ENCODE results near the gene FGF14. TPM values are rescaled to one million over a fixed set of nuclear protein-coding genes. Genes with fewer than 3 reads are reported as not detected.

The FGF14 gene
- total and polyA plus RNA-seq, 2 experiments from 2014 or later, result 0.03 TPM; not detected in 1

GRCh38 chr13:102073251-102073650, 328.6 kb downstream of the FGF14 start (continued):
- TF ChIP-seq ZNF462 (CRISPR knock-in tag; IDR thresholded peaks at IDR 0.05) (no peak), ZNF114 (CRISPR knock-in tag; IDR thresholded peaks at IDR 0.05) (no peak)

DNA sequence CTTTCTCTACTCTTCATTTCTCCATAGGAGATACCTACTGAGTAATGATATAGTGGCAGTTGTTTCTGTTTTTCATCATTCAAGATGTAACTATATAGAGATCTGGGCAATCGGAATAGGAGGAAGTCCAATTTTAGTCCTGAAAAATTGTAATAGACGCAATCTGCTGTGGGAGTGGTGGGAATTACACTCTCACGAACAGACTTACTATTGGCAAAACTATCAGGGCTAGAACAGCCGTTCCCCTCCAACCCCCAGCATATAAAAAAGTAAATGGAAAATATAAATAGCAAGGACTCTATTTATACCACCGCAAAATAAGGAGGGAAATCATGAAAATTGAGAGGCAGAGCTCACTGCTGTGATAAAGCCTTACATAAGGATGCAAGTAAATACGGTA, 330.1 kb downstream of the FGF14 start:
- H3K4me2 ChIP-seq, result no peak overlapping the region
- H2AFZ ChIP-seq, result no peak overlapping the region
- no peaks in the 10 kb centered on the region for H3K79me2 ChIP-seq (replicated peaks; ENCODE audit: insufficient read depth)
- no peak overlapping the region for H3K4me3 ChIP-seq
- no peak for ATAC-seq
- no peak overlapping the region for H3K4me3 Mint-ChIP-seq
- H3K4me1 ChIP-seq (ENCODE audit: insufficient read depth), result peaks cover 6% of the 10 kb centered on the region; the same call in 1 of the 2 replicates
- TF ChIP-seq EZH2phosphoT487 (IDR thresholded peaks at IDR 0.05; ENCODE audit: unreplicated experiment) (no peak), CREB1 (CRISPR knock-in tag; IDR thresholded peaks at IDR 0.05; ENCODE audit: low read depth) (no peak), STAT1 (IDR thresholded peaks at IDR 0.05; ENCODE audit: unreplicated experiment) (no peak), ZNF331 (CRISPR knock-in tag; IDR thresholded peaks at IDR 0.05; ENCODE audit: low read depth) (no peak), POLR2AphosphoS5 (IDR thresholded peaks at IDR 0.05; ENCODE audit: low read depth) (no peak), ZNF114 (CRISPR knock-in tag; IDR thresholded peaks at IDR 0.05) (no peak), JUNB (IDR thresholded peaks at IDR 0.05; ENCODE audit: unreplicated experiment) (no peak), ZNF462 (CRISPR knock-in tag; IDR thresholded peaks at IDR 0.05) (no peak)
- TF ChIP-seq, protein P1, sequence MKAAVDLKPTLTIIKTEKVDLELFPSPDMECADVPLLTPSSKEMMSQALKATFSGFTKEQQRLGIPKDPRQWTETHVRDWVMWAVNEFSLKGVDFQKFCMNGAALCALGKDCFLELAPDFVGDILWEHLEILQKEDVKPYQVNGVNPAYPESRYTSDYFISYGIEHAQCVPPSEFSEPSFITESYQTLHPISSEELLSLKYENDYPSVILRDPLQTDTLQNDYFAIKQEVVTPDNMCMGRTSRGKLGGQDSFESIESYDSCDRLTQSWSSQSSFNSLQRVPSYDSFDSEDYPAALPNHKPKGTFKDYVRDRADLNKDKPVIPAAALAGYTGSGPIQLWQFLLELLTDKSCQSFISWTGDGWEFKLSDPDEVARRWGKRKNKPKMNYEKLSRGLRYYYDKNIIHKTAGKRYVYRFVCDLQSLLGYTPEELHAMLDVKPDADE (IDR thresholded peaks at IDR 0.05), result no peak
- H3K9me3 Mint-ChIP-seq, result peaks cover 7% of the 10 kb centered on the region
- no peak overlapping the region for H3K27ac ChIP-seq (ENCODE audit: low read depth)
- H3F3A ChIP-seq (replicated peaks; ENCODE audit: low read depth), result no peaks in the 10 kb centered on the region
- H3K27me3 ChIP-seq (ENCODE audit: insufficient read depth), result no peaks in the 10 kb centered on the region
- H4K20me1 ChIP-seq (replicated peaks; ENCODE audit: insufficient read depth), result no peaks in the 10 kb centered on the region
- H3K4me1 Mint-ChIP-seq, result peaks cover 6% of the 10 kb centered on the region
- no peaks in the 10 kb centered on the region for H3K9me2 ChIP-seq (ENCODE audit: insufficient read depth)
- no peak for DNase-seq (ENCODE audit: low spot score)
- no peaks in the 10 kb centered on the region; the same call in 1 of the 3 replicates for H3K36me3 Mint-ChIP-seq (ENCODE audit: low read depth)
- no peaks in the 10 kb centered on the region for H3K27me3 Mint-ChIP-seq (ENCODE audit: insufficient read depth, low read depth, poor library complexity)
- H3K27ac Mint-ChIP-seq, result no peak overlapping the region
- H3K36me3 ChIP-seq (ENCODE audit: insufficient read depth), result no peaks in the 10 kb centered on the region

Data from GM23338 (cell line).